ENCODE measurements around the gene TBC1D2B. TPM values are rescaled to one million over a fixed set of nuclear protein-coding genes. Genes with fewer than 3 reads are reported as not detected.
"Not testable (repeated sequence)": the region's sequence is repeated elsewhere in the genome, so short reads cannot be mapped to it uniquely, and the experiment has no call there.

The TBC1D2B gene
- total and polyA plus RNA-seq, 2 donors from 2014 or later, result 8.5 to 41.6 TPM

DNA sequence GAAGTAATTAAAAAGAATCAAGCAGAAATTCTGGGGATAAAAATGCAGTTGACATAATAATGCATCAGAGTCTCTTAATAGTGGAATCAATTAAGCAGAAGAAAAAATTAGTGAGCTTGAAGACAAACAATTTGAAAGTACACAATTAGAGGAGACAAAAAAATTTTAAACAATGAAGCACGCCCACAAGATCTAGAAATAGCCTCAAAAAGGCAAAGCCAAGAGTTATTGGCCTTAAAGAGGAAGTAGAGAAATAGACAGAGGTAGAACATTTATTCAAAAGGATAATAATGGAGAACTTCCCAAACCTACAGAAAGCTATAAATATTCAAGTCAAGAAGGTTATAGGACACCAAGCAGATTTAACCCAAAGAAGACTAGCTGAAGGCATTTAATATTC is 113.3 kb downstream of the TBC1D2B start:
- H3K9me3 ChIP-seq (ENCODE audit: control insufficient read depth in 2 of 3, insufficient read depth in 1 of 3, low read length in 3 of 3), result no peaks in the 10 kb centered on the region
- H3K4me1 ChIP-seq (ENCODE audit: control insufficient read depth in 2 of 3, insufficient read depth in 2 of 3, low read depth in 1 of 3, low read length in 3 of 3), result peaks cover 0 to 5% (median 0%) of the 10 kb centered on the region in 3 donors
- FAIRE-seq, result no peak
- no peak for DNase-seq
- no peak overlapping the region for H3K4me3 ChIP-seq (ENCODE audit: low read length in 3 of 3)
- intact Hi-C loops (cut with DNase I), result loop anchor here (10.0 kb wide), 1 partner anchor 451 kb away; no protein-coding TSS in a partner anchor
- TF ChIP-seq, protein P1, sequence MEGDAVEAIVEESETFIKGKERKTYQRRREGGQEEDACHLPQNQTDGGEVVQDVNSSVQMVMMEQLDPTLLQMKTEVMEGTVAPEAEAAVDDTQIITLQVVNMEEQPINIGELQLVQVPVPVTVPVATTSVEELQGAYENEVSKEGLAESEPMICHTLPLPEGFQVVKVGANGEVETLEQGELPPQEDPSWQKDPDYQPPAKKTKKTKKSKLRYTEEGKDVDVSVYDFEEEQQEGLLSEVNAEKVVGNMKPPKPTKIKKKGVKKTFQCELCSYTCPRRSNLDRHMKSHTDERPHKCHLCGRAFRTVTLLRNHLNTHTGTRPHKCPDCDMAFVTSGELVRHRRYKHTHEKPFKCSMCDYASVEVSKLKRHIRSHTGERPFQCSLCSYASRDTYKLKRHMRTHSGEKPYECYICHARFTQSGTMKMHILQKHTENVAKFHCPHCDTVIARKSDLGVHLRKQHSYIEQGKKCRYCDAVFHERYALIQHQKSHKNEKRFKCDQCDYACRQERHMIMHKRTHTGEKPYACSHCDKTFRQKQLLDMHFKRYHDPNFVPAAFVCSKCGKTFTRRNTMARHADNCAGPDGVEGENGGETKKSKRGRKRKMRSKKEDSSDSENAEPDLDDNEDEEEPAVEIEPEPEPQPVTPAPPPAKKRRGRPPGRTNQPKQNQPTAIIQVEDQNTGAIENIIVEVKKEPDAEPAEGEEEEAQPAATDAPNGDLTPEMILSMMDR (IDR thresholded peaks at IDR 0.05; ENCODE audit: borderline replicate concordance, extremely low read depth, insufficient read depth), result no peak
- H3K27me3 ChIP-seq (ENCODE audit: control insufficient read depth, insufficient read depth, low read length), result no peaks in the 10 kb centered on the region
- H3K27ac ChIP-seq (ENCODE audit: low read depth in 2 of 2, low read length in 2 of 2), result no peak overlapping the region
- H3K36me3 ChIP-seq (ENCODE audit: control insufficient read depth in 2 of 3, insufficient read depth in 3 of 3, low read length in 3 of 3), result no peaks in the 10 kb centered on the region
- H3K9ac ChIP-seq (ENCODE audit: low read length in 3 of 3), result no peak overlapping the region

- H3K9me3 ChIP-seq (ENCODE audit: control insufficient read depth in 2 of 3, insufficient read depth in 1 of 3, low read length in 3 of 3), result no peaks in the 10 kb centered on the region
- peaks cover 0 to 7% (median 4%) of the 10 kb centered on the region in 3 donors for H3K4me1 ChIP-seq (ENCODE audit: control insufficient read depth in 2 of 3, insufficient read depth in 2 of 3, low read depth in 1 of 3, low read length in 3 of 3)
- no peak for FAIRE-seq
- intact Hi-C loops (cut with DNase I), result no loop called here
- peak overlapping the region; percentile 32 to 53 (median 37) for H3K4me3 ChIP-seq (ENCODE audit: low read length in 3 of 3)
- TF ChIP-seq, protein P1 (IDR thresholded peaks at IDR 0.05; ENCODE audit: borderline replicate concordance, extremely low read depth, insufficient read depth), result peak; percentile 95
- H3K27me3 ChIP-seq (ENCODE audit: control insufficient read depth, insufficient read depth, low read length), result no peaks in the 10 kb centered on the region
- no peaks in the 10 kb centered on the region for H3K36me3 ChIP-seq (ENCODE audit: control insufficient read depth in 2 of 3, insufficient read depth in 3 of 3, low read length in 3 of 3)
- peak; percentile 88 to 92 (median 90) for DNase-seq
- H3K27ac ChIP-seq (ENCODE audit: low read depth in 2 of 2, low read length in 2 of 2), result no peak overlapping the region
- no peak overlapping the region for H3K9ac ChIP-seq (ENCODE audit: low read length in 3 of 3)
These were observed 118.1 kb downstream of the TBC1D2B start for GRCh38 chr15:77959432-77959879.

- H3K27me3 ChIP-seq (ENCODE audit: control insufficient read depth, insufficient read depth, low read length); DNase-seq; intact Hi-C loops (cut with DNase I); FAIRE-seq; H3K9ac ChIP-seq (ENCODE audit: low read length in 3 of 3); H3K9me3 ChIP-seq (ENCODE audit: control insufficient read depth in 2 of 3, insufficient read depth in 1 of 3, low read length in 3 of 3); H3K36me3 ChIP-seq (ENCODE audit: control insufficient read depth in 2 of 3, insufficient read depth in 3 of 3, low read length in 3 of 3); H3K4me1 ChIP-seq (ENCODE audit: control insufficient read depth in 2 of 3, insufficient read depth in 2 of 3, low read depth in 1 of 3, low read length in 3 of 3); H3K27ac ChIP-seq (ENCODE audit: low read depth in 2 of 2, low read length in 2 of 2): not testable (repeated sequence)
- H3K4me3 ChIP-seq (ENCODE audit: low read length in 3 of 3), result peak overlapping the region in 1 of 3 donors; percentile 53
These were observed 118.6 kb downstream of the TBC1D2B start for GRCh38 chr15:77958716-77959431.

DNA sequence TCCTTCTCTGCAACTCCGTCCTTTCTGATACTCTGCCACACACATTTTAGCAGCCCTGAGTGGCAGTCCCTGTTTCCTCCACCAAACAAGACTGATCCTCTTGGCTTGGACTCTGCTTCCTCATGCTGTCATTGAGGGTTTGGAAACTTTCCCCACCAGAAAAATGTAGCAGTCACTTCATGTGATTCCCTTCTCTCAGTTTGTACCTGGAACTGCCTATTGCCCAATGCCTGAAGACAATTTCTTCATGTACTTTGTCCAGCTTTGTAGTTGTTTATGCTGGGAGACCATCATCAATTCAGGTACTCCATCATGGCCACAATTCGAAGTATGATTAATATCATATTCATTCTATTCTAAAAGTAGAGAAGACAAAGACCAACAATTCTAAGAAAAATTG is 119.5 kb downstream of the TBC1D2B start:
- H3K4me1 ChIP-seq (ENCODE audit: control insufficient read depth in 2 of 3, insufficient read depth in 2 of 3, low read depth in 1 of 3, low read length in 3 of 3); H3K27me3 ChIP-seq (ENCODE audit: control insufficient read depth, insufficient read depth, low read length); DNase-seq; H3K9me3 ChIP-seq (ENCODE audit: control insufficient read depth in 2 of 3, insufficient read depth in 1 of 3, low read length in 3 of 3); H3K36me3 ChIP-seq (ENCODE audit: control insufficient read depth in 2 of 3, insufficient read depth in 3 of 3, low read length in 3 of 3); H3K9ac ChIP-seq (ENCODE audit: low read length in 3 of 3); H3K4me3 ChIP-seq (ENCODE audit: low read length in 3 of 3); intact Hi-C loops (cut with DNase I); FAIRE-seq; H3K27ac ChIP-seq (ENCODE audit: low read depth in 2 of 2, low read length in 2 of 2): not testable (repeated sequence)

DNA sequence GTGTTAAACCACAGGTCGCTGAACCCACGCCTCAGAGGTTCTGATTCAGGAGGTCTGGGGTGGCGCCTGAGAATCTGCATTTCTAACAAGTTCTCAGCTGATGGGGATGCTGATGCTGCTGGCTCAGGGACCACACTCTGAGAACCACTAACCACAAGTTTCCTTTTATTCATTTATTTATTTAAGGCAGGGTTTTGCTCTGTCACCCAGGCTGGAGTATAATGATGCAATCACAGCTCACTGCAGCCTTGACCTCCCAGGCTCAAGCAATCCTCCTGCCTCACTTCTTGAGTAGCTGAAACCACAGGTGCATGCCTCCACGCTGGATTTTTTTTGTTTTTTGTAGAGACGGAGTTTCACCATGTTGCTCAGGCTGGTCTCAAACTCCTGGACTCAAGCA is 123.6 kb downstream of the TBC1D2B start:
- H3K27ac ChIP-seq (ENCODE audit: low read depth in 2 of 2, low read length in 2 of 2); DNase-seq; H3K4me1 ChIP-seq (ENCODE audit: control insufficient read depth in 2 of 3, insufficient read depth in 2 of 3, low read depth in 1 of 3, low read length in 3 of 3); H3K27me3 ChIP-seq (ENCODE audit: control insufficient read depth, insufficient read depth, low read length); FAIRE-seq; H3K9ac ChIP-seq (ENCODE audit: low read length in 3 of 3); H3K9me3 ChIP-seq (ENCODE audit: control insufficient read depth in 2 of 3, insufficient read depth in 1 of 3, low read length in 3 of 3); intact Hi-C loops (cut with DNase I); H3K4me3 ChIP-seq (ENCODE audit: low read length in 3 of 3); H3K36me3 ChIP-seq (ENCODE audit: control insufficient read depth in 2 of 3, insufficient read depth in 3 of 3, low read length in 3 of 3): not testable (repeated sequence)

DNA sequence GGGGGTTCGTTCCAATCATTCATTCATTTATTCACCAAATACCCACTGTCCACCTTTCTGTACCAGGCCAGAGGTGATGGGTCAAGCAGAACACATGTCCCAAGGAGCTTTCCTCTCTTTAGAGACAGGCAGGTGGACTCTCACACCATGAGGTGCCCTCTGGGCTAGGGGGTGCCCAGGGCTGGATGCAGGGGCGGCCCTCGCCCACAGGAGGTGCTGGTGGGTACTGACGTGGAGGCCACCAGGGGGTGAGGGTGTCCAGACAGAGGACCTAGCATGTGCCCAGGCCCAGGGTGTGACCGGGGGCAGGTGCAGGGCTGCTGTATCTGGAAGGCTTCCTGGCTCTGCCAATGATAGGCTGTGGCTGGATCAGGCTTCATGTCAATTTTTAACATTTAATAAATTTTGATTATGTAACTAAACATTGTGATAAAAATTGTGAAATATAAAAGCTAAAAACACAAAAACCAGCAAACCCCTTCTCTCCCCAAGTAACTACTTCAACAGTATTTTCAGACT is 124.5 kb downstream of the TBC1D2B start:
- FAIRE-seq; intact Hi-C loops (cut with DNase I); H3K9me3 ChIP-seq (ENCODE audit: control insufficient read depth in 2 of 3, insufficient read depth in 1 of 3, low read length in 3 of 3); DNase-seq; H3K4me3 ChIP-seq (ENCODE audit: low read length in 3 of 3); H3K4me1 ChIP-seq (ENCODE audit: control insufficient read depth in 2 of 3, insufficient read depth in 2 of 3, low read depth in 1 of 3, low read length in 3 of 3); H3K27ac ChIP-seq (ENCODE audit: low read depth in 2 of 2, low read length in 2 of 2); H3K27me3 ChIP-seq (ENCODE audit: control insufficient read depth, insufficient read depth, low read length); H3K9ac ChIP-seq (ENCODE audit: low read length in 3 of 3); H3K36me3 ChIP-seq (ENCODE audit: control insufficient read depth in 2 of 3, insufficient read depth in 3 of 3, low read length in 3 of 3): not testable (repeated sequence)
